HL-60 (cell line): ENCODE results near the gene HSPA2.

Source experiments
- DNase-seq, 2 experiments: peaks; one replicate each; pipeline ENCODE4 v3.0.0-alpha.2; 2010 to 2020; ENCODE audit warnings: low read depth in 1 of 2, low spot score in 1 of 2
- H3K27ac ChIP-seq: fragments of 250-450 bp; sonication (Bioruptor Pico); replicated peaks from 2 replicates; pipeline ENCODE4 v1.5.1; 2020; ENCODE audit warnings: mild to moderate bottlenecking, moderate library complexity
- H3K27me3 ChIP-seq: fragments of 250-450 bp; sonication (Bioruptor Pico); 2 replicates; pipeline ENCODE4 v1.5.1; 2021; ENCODE audit warnings: mild to moderate bottlenecking, moderate library complexity; ENCODE audit not compliant: insufficient read depth, poor library complexity, severe bottlenecking
- H3K4me3 ChIP-seq: replicated peaks from 2 replicates; pipeline ENCODE4 v1.5.1; 2011; ENCODE audit warnings: mild to moderate bottlenecking, control low read depth, low read length; ENCODE audit not compliant: insufficient read depth
- CTCF ChIP-seq: IDR thresholded peaks from one replicate; pipeline ENCODE4 v1.5.1; 2011; ENCODE audit warnings: low read length, control low read depth, inconsistent platforms; ENCODE audit not compliant: insufficient read depth
- GABPA ChIP-seq: IDR thresholded peaks from 2 replicates; pipeline ENCODE4 v1.6.1; 2012; ENCODE audit warnings: low read depth
- POLR2AphosphoS5 ChIP-seq: IDR thresholded peaks from 2 replicates; pipeline ENCODE4 v1.6.1; 2012; ENCODE audit warnings: low read depth
- SPI1 ChIP-seq: IDR thresholded peaks from 2 replicates; pipeline ENCODE4 v1.6.1; 2012; ENCODE audit warnings: low read depth, mild to moderate bottlenecking, borderline replicate concordance
- TF ChIP-seq, protein P1 (sequence below): IDR thresholded peaks from 2 replicates; pipeline ENCODE4 v1.6.1; 2012; ENCODE audit warnings: low read depth; ENCODE audit not compliant: insufficient replicate concordance

The HSPA2 gene

DNA sequence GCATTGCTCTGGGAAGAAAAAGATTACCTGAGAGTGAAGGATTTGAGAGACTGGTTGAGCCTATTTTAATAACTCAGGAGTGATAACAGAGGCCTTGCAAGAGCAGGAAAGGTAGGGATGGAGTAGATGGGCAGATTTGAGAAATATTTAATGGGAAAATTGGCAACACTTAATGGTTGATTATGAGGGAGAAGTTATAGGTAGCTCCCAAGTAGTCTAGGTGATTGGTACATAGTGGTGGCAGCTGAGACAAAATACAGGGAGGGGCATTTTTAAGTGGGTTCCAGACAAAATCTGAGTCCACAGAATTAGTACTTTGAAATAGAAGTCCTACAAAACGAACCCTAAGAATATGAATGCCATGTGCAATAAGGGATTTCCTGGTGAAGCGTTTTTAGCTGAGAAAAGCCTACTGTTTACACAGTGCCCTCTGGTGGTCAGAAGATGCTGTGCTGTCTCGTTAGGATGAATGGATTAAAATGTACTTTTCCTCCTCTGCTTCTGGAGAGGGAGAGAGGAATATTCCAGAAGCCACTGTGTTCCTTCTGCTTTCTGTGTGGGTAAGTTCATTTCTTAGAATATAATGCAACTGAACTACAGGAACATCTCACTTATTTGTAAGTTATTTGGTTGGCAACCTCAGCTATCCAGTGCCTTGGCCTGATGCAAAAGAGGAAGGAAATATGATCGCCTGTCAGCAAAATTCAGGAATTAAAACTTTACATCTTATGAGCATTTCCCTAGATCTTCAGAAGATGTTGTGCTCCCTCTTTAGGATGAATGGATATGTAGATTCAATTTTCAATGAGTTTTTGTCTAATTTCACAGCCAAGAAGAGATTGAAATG is 29.5 kb upstream of the HSPA2 start:
- peak in 1 of 2 experiments; percentile 44 for DNase-seq
- Histone ChIP-seq H3K27me3 (no peaks in the 10 kb centered on the region), H3K27ac (no peak overlapping the region), H3K4me3 (no peak overlapping the region)
- TF ChIP-seq SPI1 (no peak), POLR2AphosphoS5 (no peak), CTCF (peak; percentile 44)
- TF ChIP-seq, protein P1, sequence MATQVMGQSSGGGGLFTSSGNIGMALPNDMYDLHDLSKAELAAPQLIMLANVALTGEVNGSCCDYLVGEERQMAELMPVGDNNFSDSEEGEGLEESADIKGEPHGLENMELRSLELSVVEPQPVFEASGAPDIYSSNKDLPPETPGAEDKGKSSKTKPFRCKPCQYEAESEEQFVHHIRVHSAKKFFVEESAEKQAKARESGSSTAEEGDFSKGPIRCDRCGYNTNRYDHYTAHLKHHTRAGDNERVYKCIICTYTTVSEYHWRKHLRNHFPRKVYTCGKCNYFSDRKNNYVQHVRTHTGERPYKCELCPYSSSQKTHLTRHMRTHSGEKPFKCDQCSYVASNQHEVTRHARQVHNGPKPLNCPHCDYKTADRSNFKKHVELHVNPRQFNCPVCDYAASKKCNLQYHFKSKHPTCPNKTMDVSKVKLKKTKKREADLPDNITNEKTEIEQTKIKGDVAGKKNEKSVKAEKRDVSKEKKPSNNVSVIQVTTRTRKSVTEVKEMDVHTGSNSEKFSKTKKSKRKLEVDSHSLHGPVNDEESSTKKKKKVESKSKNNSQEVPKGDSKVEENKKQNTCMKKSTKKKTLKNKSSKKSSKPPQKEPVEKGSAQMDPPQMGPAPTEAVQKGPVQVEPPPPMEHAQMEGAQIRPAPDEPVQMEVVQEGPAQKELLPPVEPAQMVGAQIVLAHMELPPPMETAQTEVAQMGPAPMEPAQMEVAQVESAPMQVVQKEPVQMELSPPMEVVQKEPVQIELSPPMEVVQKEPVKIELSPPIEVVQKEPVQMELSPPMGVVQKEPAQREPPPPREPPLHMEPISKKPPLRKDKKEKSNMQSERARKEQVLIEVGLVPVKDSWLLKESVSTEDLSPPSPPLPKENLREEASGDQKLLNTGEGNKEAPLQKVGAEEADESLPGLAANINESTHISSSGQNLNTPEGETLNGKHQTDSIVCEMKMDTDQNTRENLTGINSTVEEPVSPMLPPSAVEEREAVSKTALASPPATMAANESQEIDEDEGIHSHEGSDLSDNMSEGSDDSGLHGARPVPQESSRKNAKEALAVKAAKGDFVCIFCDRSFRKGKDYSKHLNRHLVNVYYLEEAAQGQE: no peak

GRCh38 chr14:64513271-64513670 is 27.3 kb upstream of the HSPA2 start:
- no peaks in the 10 kb centered on the region for H3K27me3 ChIP-seq
- H3K27ac ChIP-seq: no peak overlapping the region
- DNase-seq: no peak
- no peak overlapping the region for H3K4me3 ChIP-seq
- TF ChIP-seq GABPA: no peak
- TF ChIP-seq SPI1: no peak
- TF ChIP-seq POLR2AphosphoS5: no peak
- TF ChIP-seq, protein P1: no peak
- TF ChIP-seq CTCF: no peak

GRCh38 chr14:64515053-64515452 is 25.5 kb upstream of the HSPA2 start:
- no peak for DNase-seq
- TF ChIP-seq, protein P1: no peak
- TF ChIP-seq GABPA (no peak), POLR2AphosphoS5 (no peak), SPI1 (no peak), CTCF (no peak)
- H3K27me3 ChIP-seq: no peaks in the 10 kb centered on the region
- no peak overlapping the region for H3K4me3 ChIP-seq
- H3K27ac ChIP-seq: no peak overlapping the region
